CD4-positive, alpha-beta memory T cell (primary cell): ENCODE results near the gene MAD1L1. TPM values are rescaled to one million over a fixed set of nuclear protein-coding genes. Genes with fewer than 3 reads are reported as not detected.

Experiments used
- CTCF ChIA-PET: fragments of 350-600 bp; sonication (Branson Sonifier 250); formaldehyde crosslinking; loops from one replicate; lab custom pipeline; 2021; ENCODE audit warnings: inconsistent platforms; ENCODE audit not compliant: partially characterized antibody; lab: Charles Lee
- POLR2A ChIA-PET: fragments of 350-600 bp; sonication (Branson Sonifier 250); formaldehyde crosslinking; loops from one replicate; lab custom pipeline; 2021; ENCODE audit not compliant: partially characterized antibody; lab: Charles Lee
- DNase-seq, 5 donors: peaks; one replicate each; pipeline versions ENCODE4 v3.0.0 to v3.0.0-alpha.2; 2020 to 2022; ENCODE audit warnings: mixed read lengths in 1 of 5
- H3K27ac ChIP-seq: one replicate; pipeline ENCODE4 v1.7.0; 2013; ENCODE audit warnings: low read depth, low read length
- H3K27me3 ChIP-seq: 2 replicates; pipeline ENCODE4 v1.7.0; 2013; ENCODE audit warnings: mild to moderate bottlenecking, low read length, moderate library complexity; ENCODE audit not compliant: insufficient read depth
- H3K36me3 ChIP-seq: 2 replicates; pipeline ENCODE4 v1.7.0; 2013; ENCODE audit warnings: mild to moderate bottlenecking, low read length, moderate library complexity; ENCODE audit not compliant: insufficient read depth
- H3K4me1 ChIP-seq: 2 replicates; pipeline ENCODE4 v1.7.0; 2013; ENCODE audit warnings: mild to moderate bottlenecking, low read length, moderate library complexity; ENCODE audit not compliant: insufficient read depth
- H3K4me3 ChIP-seq, 2 donors: one replicate each; pipeline ENCODE4 v1.7.0; 2013; ENCODE audit warnings: low read length in 2 of 2, mild to moderate bottlenecking in 1 of 2
- H3K9me3 ChIP-seq, 2 donors: one replicate each; pipeline ENCODE4 v1.7.0; 2013; ENCODE audit warnings: low read length in 2 of 2, control low read depth in 1 of 2; ENCODE audit not compliant: control insufficient read depth in 1 of 2
- H3K27ac Mint-ChIP-seq, 7 donors: one replicate each; pipeline ENCODE4 v1.8.0; 2020 to 2021; ENCODE audit warnings: mixed read lengths in 7 of 7, mild to moderate bottlenecking in 6 of 7, inconsistent platforms in 3 of 7, moderate library complexity in 3 of 7
- H3K27me3 Mint-ChIP-seq, 2 donors: one replicate each; pipeline ENCODE4 v1.8.0; 2020 to 2021; ENCODE audit warnings: mixed read lengths in 2 of 2
- H3K36me3 Mint-ChIP-seq, 2 donors: one replicate each; pipeline ENCODE4 v1.8.0; 2020 to 2021; ENCODE audit warnings: mixed read lengths in 2 of 2, inconsistent platforms in 1 of 2, mild to moderate bottlenecking in 1 of 2
- H3K4me1 Mint-ChIP-seq, 4 donors: one replicate each; pipeline ENCODE4 v1.8.0; 2020 to 2021; ENCODE audit warnings: mixed read lengths in 4 of 4, mild to moderate bottlenecking in 1 of 4
- H3K4me3 Mint-ChIP-seq, 8 donors: one replicate each; pipeline ENCODE4 v1.8.0; 2020 to 2021; ENCODE audit warnings: mixed read lengths in 8 of 8, mild to moderate bottlenecking in 7 of 8, moderate library complexity in 6 of 8, inconsistent platforms in 3 of 8
- H3K9me3 Mint-ChIP-seq, 8 donors: one replicate each; pipeline ENCODE4 v1.8.0; 2020 to 2021; ENCODE audit warnings: mixed read lengths in 8 of 8, mild to moderate bottlenecking in 5 of 8, inconsistent platforms in 3 of 8, moderate library complexity in 1 of 8
- intact Hi-C: fragments of 100-400 bp; cut with micrococcal nuclease; formaldehyde crosslinking; loops from one replicate; pipeline ENCODE4 v1.15.1; 2023
- polyA plus RNA-seq, 2 donors: library from polyadenylated mRNA; unstranded; fragments of 300-500 nt; fragmentation: Illumina TruSeq; gene quantifications; one replicate each; pipeline ENCODE4 v1.2.3, GENCODE V29; 2021
- total RNA-seq, 2 experiments: library from RNA; stranded (reverse); gene quantifications; one replicate each; pipeline ENCODE4 v1.2.3, GENCODE V29; 2021

Gene MAD1L1
- total and polyA plus RNA-seq, 4 experiments from 2014 or later = 89.9 to 132 (median 110) TPM

GRCh38 chr7:2108501-2109250 lies 124.1 kb downstream of the MAD1L1 start:
- intact Hi-C loops = no loop called here
- ChIA-PET POLR2A (no interaction called here), CTCF (no interaction called here)
- Histone ChIP-seq H3K4me1 (peaks cover 9% of the 10 kb centered on the region), H3K4me3 (no peak overlapping the region), H3K9me3 (no peaks in the 10 kb centered on the region), H3K27me3 (no peaks in the 10 kb centered on the region), H3K27ac (no peak overlapping the region), H3K36me3 (no peaks in the 10 kb centered on the region)
- H3K27ac Mint-ChIP-seq = no peak overlapping the region
- H3K27me3 Mint-ChIP-seq = no peaks in the 10 kb centered on the region
- peaks cover 0 to 2% of the 10 kb centered on the region in 2 donors for H3K36me3 Mint-ChIP-seq
- no peaks in the 10 kb centered on the region for H3K9me3 Mint-ChIP-seq
- H3K4me3 Mint-ChIP-seq = no peak overlapping the region
- DNase-seq = no peak
- H3K4me1 Mint-ChIP-seq = peaks cover 10 to 37% (median 17%) of the 10 kb centered on the region in 4 donors

- H3K27ac ChIP-seq = no peak overlapping the region
- H3K4me3 Mint-ChIP-seq = no peak overlapping the region
- no peaks in the 10 kb centered on the region for H3K36me3 Mint-ChIP-seq
- peaks cover 10% of the 10 kb centered on the region for H3K4me1 ChIP-seq
- POLR2A ChIA-PET = no interaction called here
- H3K27ac Mint-ChIP-seq = no peak overlapping the region
- no peaks in the 10 kb centered on the region for H3K27me3 Mint-ChIP-seq
- DNase-seq = no peak
- intact Hi-C loops = no loop called here
- H3K4me3 ChIP-seq = no peak overlapping the region
- H3K9me3 ChIP-seq = no peaks in the 10 kb centered on the region
- H3K4me1 Mint-ChIP-seq = peaks cover 10 to 37% (median 17%) of the 10 kb centered on the region in 4 donors
- no peaks in the 10 kb centered on the region for H3K27me3 ChIP-seq
- CTCF ChIA-PET = no interaction called here
- no peaks in the 10 kb centered on the region for H3K36me3 ChIP-seq
- H3K9me3 Mint-ChIP-seq = no peaks in the 10 kb centered on the region
Observed at GRCh38 chr7:2108071-2108455, 124.7 kb downstream of the MAD1L1 start.

GRCh38 chr7:2107386-2108070 lies 125.2 kb downstream of the MAD1L1 start:
- Histone ChIP-seq H3K4me3 (no peak overlapping the region), H3K9me3 (no peaks in the 10 kb centered on the region), H3K4me1 (peaks cover 10% of the 10 kb centered on the region), H3K27ac (no peak overlapping the region), H3K36me3 (no peaks in the 10 kb centered on the region), H3K27me3 (no peaks in the 10 kb centered on the region)
- H3K36me3 Mint-ChIP-seq = no peaks in the 10 kb centered on the region
- POLR2A ChIA-PET = no interaction called here
- H3K9me3 Mint-ChIP-seq = no peaks in the 10 kb centered on the region
- CTCF ChIA-PET = no interaction called here
- no peak overlapping the region for H3K27ac Mint-ChIP-seq
- H3K4me1 Mint-ChIP-seq = peaks cover 10 to 33% (median 19%) of the 10 kb centered on the region in 4 donors
- H3K4me3 Mint-ChIP-seq = no peak overlapping the region
- no peak for DNase-seq
- H3K27me3 Mint-ChIP-seq = no peaks in the 10 kb centered on the region
- intact Hi-C loops = no loop called here

GRCh38 chr7:2106924-2107323 lies 125.8 kb downstream of the MAD1L1 start:
- no peak overlapping the region for H3K4me3 ChIP-seq
- CTCF ChIA-PET = no interaction called here
- peaks cover 10% of the 10 kb centered on the region for H3K4me1 ChIP-seq
- H3K27ac ChIP-seq = no peak overlapping the region
- H3K27me3 Mint-ChIP-seq = no peaks in the 10 kb centered on the region
- DNase-seq = no peak
- no peaks in the 10 kb centered on the region for H3K36me3 Mint-ChIP-seq
- POLR2A ChIA-PET = no interaction called here
- H3K9me3 Mint-ChIP-seq = no peaks in the 10 kb centered on the region
- H3K27me3 ChIP-seq = no peaks in the 10 kb centered on the region
- peaks cover 9 to 29% (median 20%) of the 10 kb centered on the region in 4 donors for H3K4me1 Mint-ChIP-seq
- peak overlapping the region in 1 of 7 donors; percentile 48 for H3K27ac Mint-ChIP-seq
- intact Hi-C loops = no loop called here
- no peak overlapping the region for H3K4me3 Mint-ChIP-seq
- no peaks in the 10 kb centered on the region for H3K36me3 ChIP-seq
- H3K9me3 ChIP-seq = no peaks in the 10 kb centered on the region

- Mint-ChIP-seq H3K4me1 (peaks cover 9 to 24% (median 21%) of the 10 kb centered on the region in 4 donors), H3K9me3 (no peaks in the 10 kb centered on the region), H3K4me3 (no peak overlapping the region), H3K27ac (no peak overlapping the region), H3K27me3 (no peaks in the 10 kb centered on the region), H3K36me3 (no peaks in the 10 kb centered on the region)
- H3K36me3 ChIP-seq = no peaks in the 10 kb centered on the region
- DNase-seq = no peak
- H3K27ac ChIP-seq = no peak overlapping the region
- H3K4me3 ChIP-seq = no peak overlapping the region
- H3K4me1 ChIP-seq = peaks cover 10% of the 10 kb centered on the region
- ChIA-PET CTCF (no interaction called here), POLR2A (no interaction called here)
- intact Hi-C loops = no loop called here
- no peaks in the 10 kb centered on the region for H3K9me3 ChIP-seq
- H3K27me3 ChIP-seq = no peaks in the 10 kb centered on the region
Observed at GRCh38 chr7:2106440-2106839, 126.3 kb downstream of the MAD1L1 start.

- Mint-ChIP-seq H3K4me1 (peaks cover 9 to 21% (median 19%) of the 10 kb centered on the region in 4 donors), H3K36me3 (no peaks in the 10 kb centered on the region), H3K27me3 (no peaks in the 10 kb centered on the region), H3K9me3 (no peaks in the 10 kb centered on the region), H3K27ac (peak overlapping the region in 2 of 7 donors; percentile 56 to 80), H3K4me3 (no peak overlapping the region)
- no peaks in the 10 kb centered on the region for H3K9me3 ChIP-seq
- H3K27ac ChIP-seq = no peak overlapping the region
- no peaks in the 10 kb centered on the region for H3K36me3 ChIP-seq
- no peaks in the 10 kb centered on the region for H3K27me3 ChIP-seq
- DNase-seq = no peak
- peaks cover 10% of the 10 kb centered on the region for H3K4me1 ChIP-seq
- ChIA-PET CTCF (no interaction called here), POLR2A (no interaction called here)
- no peak overlapping the region for H3K4me3 ChIP-seq
- intact Hi-C loops = no loop called here
Observed at GRCh38 chr7:2105917-2106316, 126.8 kb downstream of the MAD1L1 start.

- Histone ChIP-seq H3K9me3 (no peaks in the 10 kb centered on the region), H3K4me3 (no peak overlapping the region), H3K27ac (no peak overlapping the region), H3K4me1 (peaks cover 14% of the 10 kb centered on the region), H3K36me3 (no peaks in the 10 kb centered on the region), H3K27me3 (no peaks in the 10 kb centered on the region)
- Mint-ChIP-seq H3K27me3 (no peaks in the 10 kb centered on the region), H3K36me3 (no peaks in the 10 kb centered on the region), H3K27ac (no peak overlapping the region), H3K9me3 (no peaks in the 10 kb centered on the region), H3K4me3 (no peak overlapping the region), H3K4me1 (peaks cover 8 to 17% (median 16%) of the 10 kb centered on the region in 4 donors)
- POLR2A ChIA-PET = no interaction called here
- CTCF ChIA-PET = interaction anchor here (1.3 kb wide), 1 partner anchor 90 kb away, joined by 6 read pairs; no protein-coding TSS in a partner anchor
- no peak for DNase-seq
- intact Hi-C loops = no loop called here
Observed at GRCh38 chr7:2105280-2105679, 127.5 kb downstream of the MAD1L1 start.
